GM23248 (cell line): ENCODE measurements around the gene ASH1L.

Experiments used
- EZH2 ChIP-seq: fragments of 200-600 bp; sonication (generic); IDR thresholded peaks from 2 replicates; pipeline ENCODE4 v1.6.1; 2018; ENCODE audit warnings: antibody characterized with exemption, mild to moderate bottlenecking; ENCODE audit not compliant: insufficient read depth, poor library complexity, severe bottlenecking
- EZH2phosphoT487 ChIP-seq: fragments of 200-600 bp; sonication (generic); IDR thresholded peaks from 2 replicates; pipeline ENCODE4 v1.6.1; 2018; ENCODE audit warnings: antibody characterized with exemption, moderate library complexity, mild to moderate bottlenecking, low read depth; ENCODE audit not compliant: insufficient read depth

DNA sequence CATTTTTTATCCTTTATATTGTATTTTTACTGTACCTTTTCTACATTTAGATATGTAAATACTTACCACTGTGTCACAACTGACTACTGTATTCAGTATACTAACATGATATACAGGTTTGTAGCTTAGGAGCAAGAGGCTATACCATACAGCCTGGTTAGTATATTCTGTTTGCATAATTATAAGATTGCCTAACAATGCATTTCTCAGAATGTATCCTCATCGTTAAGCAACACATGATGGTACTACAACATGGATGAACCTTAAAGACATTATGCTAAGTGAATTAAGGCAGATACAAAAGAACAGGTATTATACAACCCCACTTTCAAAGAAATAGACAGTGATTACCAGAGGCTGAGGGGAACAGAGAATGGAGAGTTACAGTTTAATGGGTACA, 179.2 kb downstream of the ASH1L start:
- TF ChIP-seq EZH2phosphoT487 (no peak), EZH2 (no peak)
